ENCODE data around the gene TMEM266. TPM values are rescaled to one million over a fixed set of nuclear protein-coding genes. Genes with fewer than 3 reads are reported as not detected.
A peak's percentile ranks its signal among the peaks of the same experiment; 100 is the strongest.
"Not testable (repeated sequence)": the region's sequence is repeated elsewhere in the genome, so short reads cannot be mapped to it uniquely, and the experiment has no call there.

The TMEM266 gene
- not detected in 2 replicates for total RNA-seq (2014; rRNA removed; shearing (Covaris generic))

- peak; percentile 21 for DNase-seq (ENCODE audit: low read depth)
Measured at GRCh38 chr15:76059320-76060117, at the start of gene TMEM266. TMEM266 (plus strand) TSS chr15:76059985; CDS start chr15:76134264, 74,279 bp downstream.

GRCh38 chr15:76010613-76011012 is 49.2 kb upstream of the TMEM266 start:
- no peak for DNase-seq (ENCODE audit: low read depth)

GRCh38 chr15:76011627-76012551 is 47.9 kb upstream of the TMEM266 start, which contains the start of gene NRG4:
NRG4 (minus strand) TSS chr15:76012424; CDS start chr15:76011230, 1,194 bp downstream.
- no peak for DNase-seq (ENCODE audit: low read depth)

GRCh38 chr15:76013470-76013869 is 46.3 kb upstream of the TMEM266 start:
- DNase-seq (ENCODE audit: low read depth) = not testable (repeated sequence)

GRCh38 chr15:76024021-76024768 is 35.6 kb upstream of the TMEM266 start:
- DNase-seq (ENCODE audit: low read depth) = no peak

- no peak for DNase-seq (ENCODE audit: low read depth)
Measured at GRCh38 chr15:76032046-76032445, 27.7 kb upstream of the TMEM266 start.

GRCh38 chr15:76033438-76033837 is 26.3 kb upstream of the TMEM266 start:
- no peak for DNase-seq (ENCODE audit: low read depth)

GRCh38 chr15:76034111-76034510 is 25.7 kb upstream of the TMEM266 start:
- DNase-seq (ENCODE audit: low read depth) = no peak

- no peak for DNase-seq (ENCODE audit: low read depth)
Measured at GRCh38 chr15:76035593-76035992, 24.2 kb upstream of the TMEM266 start.

GRCh38 chr15:76038512-76038911 is 21.3 kb upstream of the TMEM266 start:
- no peak for DNase-seq (ENCODE audit: low read depth)

GRCh38 chr15:76054201-76054600 is 5.6 kb upstream of the TMEM266 start:
- DNase-seq (ENCODE audit: low read depth) = not testable (repeated sequence)

- no peak for DNase-seq (ENCODE audit: low read depth)
Measured at GRCh38 chr15:76056931-76057330, 2.9 kb upstream of the TMEM266 start.

- peak; percentile 36 for DNase-seq (ENCODE audit: low read depth)
Measured at GRCh38 chr15:76057332-76058000, 2.3 kb upstream of the TMEM266 start.

GRCh38 chr15:76058714-76059319 is 968 bp upstream of the TMEM266 start:
- DNase-seq (ENCODE audit: low read depth) = peak; percentile 13

- no peak for DNase-seq (ENCODE audit: low read depth)
Measured at GRCh38 chr15:76060118-76060989, 569 bp downstream of the TMEM266 start.

- DNase-seq (ENCODE audit: low read depth) = no peak
Measured at GRCh38 chr15:76061700-76062099, 1.9 kb downstream of the TMEM266 start.

GRCh38 chr15:76062286-76062685 is 2.5 kb downstream of the TMEM266 start:
- DNase-seq (ENCODE audit: low read depth) = no peak

GRCh38 chr15:76064375-76064774 is 4.6 kb downstream of the TMEM266 start:
- no peak for DNase-seq (ENCODE audit: low read depth)

GRCh38 chr15:76065245-76065644 is 5.5 kb downstream of the TMEM266 start:
- DNase-seq (ENCODE audit: low read depth) = no peak

GRCh38 chr15:76065793-76066192 is 6.0 kb downstream of the TMEM266 start:
- no peak for DNase-seq (ENCODE audit: low read depth)

All from RPMI7951 (cell line).